Fibroblast of villous mesenchyme (primary cell): ENCODE measurements around the gene ASTN1. TPM values are rescaled to one million over a fixed set of nuclear protein-coding genes. Genes with fewer than 3 reads are reported as not detected.

Experiments
- DNase-seq: peaks from one replicate; pipeline ENCODE4 v3.0.0-alpha.2; 2010; ENCODE audit warnings: low read depth
- H3K4me3 ChIP-seq: 2 replicates; pipeline ENCODE4 v1.5.1; 2011; ENCODE audit warnings: low read depth, mild to moderate bottlenecking, low read length
- CTCF ChIP-seq: IDR thresholded peaks from 2 replicates; pipeline ENCODE4 v1.5.1; 2012; ENCODE audit warnings: low read depth, mild to moderate bottlenecking, low read length; ENCODE audit not compliant: insufficient read depth
- total RNA-seq: library from RNA; depleted of rRNA; stranded (reverse); fragments of >200 nt; gene quantifications from 2 replicates; pipeline ENCODE4 v1.2.3, GENCODE V29; 2012

ASTN1 gene
- total RNA-seq, 1 donor = not detected

- TF ChIP-seq CTCF = no peak
- H3K4me3 ChIP-seq = no peak overlapping the region
- DNase-seq = no peak
Observed at GRCh38 chr1:177145106-177146070, 19.1 kb downstream of the ASTN1 start.

GRCh38 chr1:177142791-177143271 lies 21.7 kb downstream of the ASTN1 start:
- no peak for DNase-seq
- H3K4me3 ChIP-seq = no peak overlapping the region
- TF ChIP-seq CTCF = no peak

GRCh38 chr1:177142010-177142409 lies 22.5 kb downstream of the ASTN1 start:
- no peak for DNase-seq
- TF ChIP-seq CTCF = no peak
- no peak overlapping the region for H3K4me3 ChIP-seq

- DNase-seq = no peak
- no peak overlapping the region for H3K4me3 ChIP-seq
- no peak for TF ChIP-seq CTCF
Observed at GRCh38 chr1:177138347-177138746, 26.2 kb downstream of the ASTN1 start.

- no peak overlapping the region for H3K4me3 ChIP-seq
- DNase-seq = no peak
- TF ChIP-seq CTCF = no peak
Observed at GRCh38 chr1:177137814-177138213, 26.7 kb downstream of the ASTN1 start.

- H3K4me3 ChIP-seq = no peak overlapping the region
- DNase-seq = no peak
- no peak for TF ChIP-seq CTCF
Observed at GRCh38 chr1:177135250-177135649, 29.3 kb downstream of the ASTN1 start.
